Measurements from ENCODE around the gene KLK5. TPM values are rescaled to one million over a fixed set of nuclear protein-coding genes. Genes with fewer than 3 reads are reported as not detected.
A peak's percentile ranks its signal among the peaks of the same experiment; 100 is the strongest.

KLK5 gene
- total RNA-seq, 1 donor from 2014 or later: not detected

GRCh38 chr19:50982186-50982585 is 29.3 kb upstream of the KLK5 start:
- Histone ChIP-seq H3K4me3 (no peak overlapping the region), H3K36me3 (no peaks in the 10 kb centered on the region), H3K9me3 (no peaks in the 10 kb centered on the region), H3K27me3 (peaks cover 16% of the 10 kb centered on the region), H3K4me1 (no peaks in the 10 kb centered on the region), H3K27ac (no peak overlapping the region)
- no peak for DNase-seq
- ATAC-seq: no peak
- TF ChIP-seq CTCF (IDR thresholded peaks at IDR 0.05): no peak
- intact Hi-C loops (cut with DNase I): no loop called here

- Histone ChIP-seq H3K4me3 (no peak overlapping the region), H3K9me3 (no peaks in the 10 kb centered on the region), H3K27ac (no peak overlapping the region), H3K4me1 (no peaks in the 10 kb centered on the region), H3K36me3 (no peaks in the 10 kb centered on the region), H3K27me3 (peaks cover 16% of the 10 kb centered on the region)
- DNase-seq: no peak
- intact Hi-C loops (cut with DNase I): no loop called here
- peak; percentile 16 for ATAC-seq
- no peak for TF ChIP-seq CTCF (IDR thresholded peaks at IDR 0.05)
Observed at GRCh38 chr19:50981587-50982146, 28.8 kb upstream of the KLK5 start.

GRCh38 chr19:50980208-50980607 is 27.4 kb upstream of the KLK5 start:
- Histone ChIP-seq H3K4me1 (no peaks in the 10 kb centered on the region), H3K4me3 (no peak overlapping the region), H3K36me3 (no peaks in the 10 kb centered on the region), H3K27ac (no peak overlapping the region), H3K9me3 (no peaks in the 10 kb centered on the region), H3K27me3 (peaks cover 16% of the 10 kb centered on the region)
- intact Hi-C loops (cut with DNase I): no loop called here
- no peak for ATAC-seq
- no peak for TF ChIP-seq CTCF (IDR thresholded peaks at IDR 0.05)
- DNase-seq: no peak

GRCh38 chr19:50979758-50980157 is 26.9 kb upstream of the KLK5 start:
- H3K4me1 ChIP-seq: no peaks in the 10 kb centered on the region
- no peak for TF ChIP-seq CTCF (IDR thresholded peaks at IDR 0.05)
- no peak for DNase-seq

GRCh38 chr19:50978772-50979390 is 26.0 kb upstream of the KLK5 start:
- H3K27me3 ChIP-seq: peaks cover 16% of the 10 kb centered on the region
- H3K36me3 ChIP-seq: no peaks in the 10 kb centered on the region
- H3K27ac ChIP-seq: no peak overlapping the region
- H3K4me3 ChIP-seq: no peak overlapping the region
- TF ChIP-seq CTCF (IDR thresholded peaks at IDR 0.05): no peak
- intact Hi-C loops (cut with DNase I): no loop called here
- no peaks in the 10 kb centered on the region for H3K4me1 ChIP-seq
- DNase-seq (no peak), ATAC-seq (no peak)
- no peaks in the 10 kb centered on the region for H3K9me3 ChIP-seq

More at GRCh38 chr19:50979758-50980157, 26.9 kb upstream of the KLK5 start:
- Histone ChIP-seq H3K36me3 (no peaks in the 10 kb centered on the region), H3K4me3 (no peak overlapping the region), H3K27me3 (peaks cover 16% of the 10 kb centered on the region), H3K27ac (no peak overlapping the region), H3K9me3 (no peaks in the 10 kb centered on the region)
- intact Hi-C loops (cut with DNase I): no loop called here
- ATAC-seq: no peak
